Neural progenitor cell (in vitro differentiated cells): ENCODE data around the gene C1orf122. TPM values are rescaled to one million over a fixed set of nuclear protein-coding genes. Genes with fewer than 3 reads are reported as not detected.
A peak's percentile ranks its signal among the peaks of the same experiment; 100 is the strongest.

Experiments
- DNase-seq: peaks from one replicate; pipeline ENCODE4 v3.0.0-alpha.2; 2016; ENCODE audit warnings: low spot score
- H2AFZ ChIP-seq: fragments of 200-600 bp; sonication (generic); replicated peaks from 2 replicates; pipeline ENCODE4 v1.6.1; 2016; ENCODE audit warnings: antibody characterized with exemption
- H3F3A ChIP-seq: fragments of 200-600 bp; sonication (generic); 2 replicates; pipeline ENCODE4 v1.6.1; 2016; ENCODE audit warnings: antibody characterized with exemption, low read depth
- H3K27ac ChIP-seq: fragments of 200-600 bp; sonication (generic); 2 replicates; pipeline ENCODE4 v1.5.1; 2016; ENCODE audit warnings: mild to moderate bottlenecking
- H3K27me3 ChIP-seq: fragments of 200-600 bp; sonication (generic); 2 replicates; pipeline ENCODE4 v1.6.1; 2016; ENCODE audit warnings: mild to moderate bottlenecking, moderate library complexity
- H3K36me3 ChIP-seq: fragments of 200-600 bp; sonication (generic); 2 replicates; pipeline ENCODE4 v1.5.1; 2016
- H3K4me1 ChIP-seq: fragments of 200-600 bp; sonication (generic); 2 replicates; pipeline ENCODE4 v1.6.1; 2016; ENCODE audit warnings: mixed run types
- H3K4me2 ChIP-seq: fragments of 200-600 bp; sonication (generic); 2 replicates; pipeline ENCODE4 v1.6.1; 2016
- H3K4me3 ChIP-seq: fragments of 200-600 bp; sonication (generic); 2 replicates; pipeline ENCODE4 v1.5.1; 2016
- H3K79me2 ChIP-seq: fragments of 200-600 bp; sonication (generic); 2 replicates; pipeline ENCODE4 v1.6.1; 2016; ENCODE audit warnings: low read depth
- H3K9ac ChIP-seq: fragments of 200-600 bp; sonication (generic); 2 replicates; pipeline ENCODE4 v1.6.1; 2016
- H3K9me3 ChIP-seq: fragments of 200-600 bp; sonication (generic); 2 replicates; pipeline ENCODE4 v1.5.1; 2016; ENCODE audit warnings: low read depth
- H4K20me1 ChIP-seq: fragments of 200-600 bp; sonication (generic); 2 replicates; pipeline ENCODE4 v1.6.1; 2016; ENCODE audit warnings: low read depth
- H3K27ac Mint-ChIP-seq: 3 replicates; pipeline ENCODE4 v1.8.0; 2021; ENCODE audit warnings: mixed read lengths
- H3K27me3 Mint-ChIP-seq: 2 replicates; pipeline ENCODE4 v1.8.0; 2022; ENCODE audit warnings: low read depth, mild to moderate bottlenecking, inconsistent platforms, moderate library complexity, mixed read lengths; ENCODE audit not compliant: insufficient read depth
- H3K36me3 Mint-ChIP-seq: 3 replicates; pipeline ENCODE4 v1.8.0; 2021; ENCODE audit warnings: mixed read lengths
- H3K4me1 Mint-ChIP-seq: 3 replicates; pipeline ENCODE4 v1.8.0; 2021; ENCODE audit warnings: mixed read lengths
- H3K4me3 Mint-ChIP-seq: 3 replicates; pipeline ENCODE4 v1.8.0; 2021; ENCODE audit warnings: mild to moderate bottlenecking, moderate library complexity, mixed read lengths
- H3K9me3 Mint-ChIP-seq: 3 replicates; pipeline ENCODE4 v1.8.0; 2020; ENCODE audit warnings: mixed read lengths
- CTCF ChIP-seq: fragments of 200-600 bp; sonication (generic); IDR thresholded peaks from 2 replicates; pipeline ENCODE4 v1.5.1; 2017; ENCODE audit warnings: antibody characterized with exemption, mild to moderate bottlenecking
- EZH2 ChIP-seq: fragments of 200-600 bp; sonication (generic); IDR thresholded peaks from 2 replicates; pipeline ENCODE4 v1.6.1; 2017; ENCODE audit warnings: antibody characterized with exemption, mild to moderate bottlenecking, moderate library complexity
- EZH2phosphoT487 ChIP-seq: fragments of 200-600 bp; sonication (generic); IDR thresholded peaks from 2 replicates; pipeline ENCODE4 v1.6.1; 2017; ENCODE audit warnings: antibody characterized with exemption
- total RNA-seq: library from RNA; depleted of rRNA; stranded (reverse); fragments of >200 nt; gene quantifications from 2 replicates; pipeline ENCODE4 v1.2.3, GENCODE V29; 2015; ENCODE audit warnings: low replicate concordance

Gene C1orf122
- total RNA-seq, 1 donor from 2014 or later: 17.7 TPM

GRCh38 chr1:37762516-37762915 is 45.1 kb upstream of the C1orf122 start:
- H3K9me3 ChIP-seq: no peaks in the 10 kb centered on the region
- H3K27ac ChIP-seq: no peak overlapping the region
- Mint-ChIP-seq H3K27ac (no peak overlapping the region), H3K4me1 (peaks cover 16% of the 10 kb centered on the region), H3K4me3 (no peak overlapping the region), H3K9me3 (peaks cover 3% of the 10 kb centered on the region), H3K36me3 (no peaks in the 10 kb centered on the region), H3K27me3 (peaks cover 59% of the 10 kb centered on the region)
- H3F3A ChIP-seq: peaks cover 5% of the 10 kb centered on the region
- no peak for TF ChIP-seq EZH2
- no peak for TF ChIP-seq EZH2phosphoT487
- no peak for TF ChIP-seq CTCF
- no peaks in the 10 kb centered on the region for H3K36me3 ChIP-seq
- peaks cover 8% of the 10 kb centered on the region for H3K4me1 ChIP-seq
- DNase-seq: no peak
- no peaks in the 10 kb centered on the region for H3K79me2 ChIP-seq
- H4K20me1 ChIP-seq: peaks cover 41% of the 10 kb centered on the region
- H3K4me3 ChIP-seq: no peak overlapping the region
- H3K27me3 ChIP-seq: peaks cover 100% of the 10 kb centered on the region
- no peak overlapping the region for H3K9ac ChIP-seq
- no peak overlapping the region for H3K4me2 ChIP-seq
- no peak overlapping the region for H2AFZ ChIP-seq

- H3K4me3 Mint-ChIP-seq: peak overlapping the region; percentile 71
- H3K27ac Mint-ChIP-seq: no peak overlapping the region
- Histone ChIP-seq H4K20me1 (peaks cover 41% of the 10 kb centered on the region), H3K27ac (no peak overlapping the region), H3F3A (peaks cover 5% of the 10 kb centered on the region), H3K36me3 (no peaks in the 10 kb centered on the region), H3K4me3 (no peak overlapping the region), H3K9ac (no peak overlapping the region), H3K9me3 (no peaks in the 10 kb centered on the region), H3K79me2 (no peaks in the 10 kb centered on the region), H2AFZ (no peak overlapping the region), H3K4me2 (no peak overlapping the region), H3K27me3 (peaks cover 100% of the 10 kb centered on the region), H3K4me1 (peaks cover 8% of the 10 kb centered on the region)
- H3K36me3 Mint-ChIP-seq: no peaks in the 10 kb centered on the region
- H3K9me3 Mint-ChIP-seq: peaks cover 3% of the 10 kb centered on the region
- H3K4me1 Mint-ChIP-seq: peaks cover 16% of the 10 kb centered on the region
- H3K27me3 Mint-ChIP-seq: peaks cover 73% of the 10 kb centered on the region
- no peak for DNase-seq
- TF ChIP-seq EZH2 (peak; percentile 44), EZH2phosphoT487 (no peak)
Measured at GRCh38 chr1:37763791-37764413, 43.7 kb upstream of the C1orf122 start.

- H3K27ac ChIP-seq: no peak overlapping the region
- no peaks in the 10 kb centered on the region for H3K9me3 ChIP-seq
- H3K27me3 ChIP-seq: peaks cover 100% of the 10 kb centered on the region
- no peak overlapping the region for H3K9ac ChIP-seq
- Mint-ChIP-seq H3K4me1 (peaks cover 16% of the 10 kb centered on the region), H3K27me3 (peaks cover 78% of the 10 kb centered on the region), H3K27ac (no peak overlapping the region), H3K4me3 (peak overlapping the region; percentile 71), H3K9me3 (peaks cover 3% of the 10 kb centered on the region), H3K36me3 (no peaks in the 10 kb centered on the region)
- H2AFZ ChIP-seq: no peak overlapping the region
- H3K4me2 ChIP-seq: peak overlapping the region; percentile 67
- H3K79me2 ChIP-seq: no peaks in the 10 kb centered on the region
- peaks cover 8% of the 10 kb centered on the region for H3K4me1 ChIP-seq
- H3K36me3 ChIP-seq: no peaks in the 10 kb centered on the region
- peaks cover 41% of the 10 kb centered on the region for H4K20me1 ChIP-seq
- peak overlapping the region; percentile 26 for H3K4me3 ChIP-seq
- TF ChIP-seq CTCF: no peak
- TF ChIP-seq EZH2: no peak
- TF ChIP-seq EZH2phosphoT487: no peak
- H3F3A ChIP-seq: peaks cover 5% of the 10 kb centered on the region
- peak; percentile 95 for DNase-seq
Measured at GRCh38 chr1:37764414-37764825, 43.2 kb upstream of the C1orf122 start.

- peak; percentile 62 for TF ChIP-seq EZH2
- no peak for TF ChIP-seq CTCF
- H3K36me3 Mint-ChIP-seq: no peaks in the 10 kb centered on the region
- H2AFZ ChIP-seq: no peak within 1 kb of the TSS
- no peaks in the 10 kb centered on the region for H3K9me3 ChIP-seq
- H3K27ac Mint-ChIP-seq: no peak within 1 kb of the TSS
- no peaks in the 10 kb centered on the region for H3K79me2 ChIP-seq
- H3K9ac ChIP-seq: no peak within 1 kb of the TSS
- peak; percentile 78 for DNase-seq
- no peak within 1 kb of the TSS for H3K27ac ChIP-seq
- no peaks in the 10 kb centered on the region for H3K36me3 ChIP-seq
- H3K4me3 Mint-ChIP-seq: peak within 1 kb of the TSS; percentile 71
- H3K9me3 Mint-ChIP-seq: peaks cover 3% of the 10 kb centered on the region
- H4K20me1 ChIP-seq: peaks cover 41% of the 10 kb centered on the region
- H3K27me3 ChIP-seq: peaks cover 100% of the 10 kb centered on the region
- peaks cover 16% of the 10 kb centered on the region for H3K4me1 Mint-ChIP-seq
- peaks cover 5% of the 10 kb centered on the region for H3F3A ChIP-seq
- H3K27me3 Mint-ChIP-seq: peaks cover 81% of the 10 kb centered on the region
- H3K4me3 ChIP-seq: peak within 1 kb of the TSS; percentile 26
- H3K4me2 ChIP-seq: peak within 1 kb of the TSS; percentile 67
- H3K4me1 ChIP-seq: peaks cover 8% of the 10 kb centered on the region
Measured at GRCh38 chr1:37764888-37765441, 42.6 kb upstream of the C1orf122 start, which contains the start of gene EPHA10. Gene EPHA10, minus strand, starts transcription at chr1:37765120. Its CDS starts 54 bp downstream, at chr1:37765066.
